GM19397 (cell line): ENCODE data around the gene TAT.
"Not testable (repeated sequence)": the region's sequence is repeated elsewhere in the genome, so short reads cannot be mapped to it uniquely, and the experiment has no call there.

Experiments used
- ATAC-seq: cut with Tn5 transposase; IDR thresholded peaks from one replicate; pipeline ENCODE4 v1.9.1; 2021; ENCODE audit warnings: mild to moderate bottlenecking, moderate library complexity; ENCODE audit not compliant: unreplicated experiment

The TAT gene

GRCh38 chr16:71585318-71585703 is 8.4 kb upstream of the TAT start:
- no peak for ATAC-seq

GRCh38 chr16:71584543-71585317 is 7.8 kb upstream of the TAT start:
- no peak for ATAC-seq

DNA sequence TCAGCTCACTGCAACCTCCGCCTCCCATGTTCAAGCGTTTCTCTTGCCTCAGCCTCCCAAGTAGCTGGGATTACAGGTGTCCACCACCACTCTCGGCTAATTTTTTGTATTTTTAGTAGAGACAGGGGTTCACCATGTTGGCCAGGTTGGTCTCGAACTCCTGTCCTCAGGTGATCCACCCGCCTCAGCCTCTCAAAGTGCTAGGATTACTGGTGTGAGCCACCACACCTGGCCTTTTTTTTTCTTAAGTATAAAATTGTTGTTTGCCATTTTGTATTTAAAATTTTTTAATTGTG is 5.6 kb upstream of the TAT start:
- not testable (repeated sequence) for ATAC-seq

GRCh38 chr16:71574702-71575101 is 2.2 kb downstream of the TAT start:
- no peak for ATAC-seq

- ATAC-seq = no peak
Observed at GRCh38 chr16:71573387-71574094, 3.4 kb downstream of the TAT start.

DNA sequence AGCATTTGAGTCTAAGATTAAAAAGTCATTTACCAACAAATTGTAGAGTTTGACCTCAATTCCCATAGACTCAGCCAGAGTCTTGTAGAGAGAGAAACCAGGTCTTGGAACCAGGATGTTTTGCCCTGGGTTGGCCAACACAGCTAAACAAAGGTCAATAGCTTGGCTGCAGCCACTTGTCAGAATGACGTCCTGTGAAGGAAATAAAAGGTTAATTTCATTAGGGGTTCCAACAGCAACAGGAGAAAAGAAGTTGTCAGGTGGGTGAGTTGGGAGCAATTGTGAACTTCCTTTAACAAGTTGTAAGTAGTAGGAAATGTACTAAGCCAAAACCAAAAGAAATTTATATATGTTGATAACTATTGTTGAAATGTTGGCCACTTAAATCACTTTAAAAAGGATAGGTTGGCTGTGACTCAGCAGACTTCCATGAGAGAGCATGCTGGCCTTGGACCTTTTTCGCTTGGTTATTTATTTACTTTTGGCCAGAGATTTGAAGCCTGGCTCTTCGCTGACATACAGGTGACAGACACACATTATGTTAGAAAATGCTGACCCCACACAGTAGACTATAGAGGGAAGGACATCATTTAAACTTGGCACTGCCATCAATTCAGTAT is 4.3 kb downstream of the TAT start:
- no peak for ATAC-seq

- no peak for ATAC-seq
Observed at GRCh38 chr16:71570144-71570543, 6.7 kb downstream of the TAT start.

DNA sequence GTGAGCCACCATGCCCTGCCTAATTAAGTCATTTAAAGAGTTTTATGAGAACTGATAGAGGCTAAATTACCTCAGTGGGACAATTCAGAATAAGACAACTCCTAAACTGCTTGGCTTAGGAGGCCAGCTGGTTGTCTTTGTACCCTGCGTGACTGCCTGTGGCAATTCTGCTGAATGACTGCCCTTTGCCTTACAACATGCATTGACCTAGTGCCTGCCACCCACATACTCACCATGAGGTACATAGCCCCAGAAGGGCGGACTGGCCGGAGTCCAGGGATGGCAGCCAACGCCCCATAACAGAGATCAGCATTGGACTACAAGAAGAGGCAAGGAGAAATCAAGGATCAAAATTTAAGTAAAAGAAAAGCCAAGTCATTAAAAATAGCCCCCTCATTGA is 7.3 kb downstream of the TAT start:
- ATAC-seq = no peak

DNA sequence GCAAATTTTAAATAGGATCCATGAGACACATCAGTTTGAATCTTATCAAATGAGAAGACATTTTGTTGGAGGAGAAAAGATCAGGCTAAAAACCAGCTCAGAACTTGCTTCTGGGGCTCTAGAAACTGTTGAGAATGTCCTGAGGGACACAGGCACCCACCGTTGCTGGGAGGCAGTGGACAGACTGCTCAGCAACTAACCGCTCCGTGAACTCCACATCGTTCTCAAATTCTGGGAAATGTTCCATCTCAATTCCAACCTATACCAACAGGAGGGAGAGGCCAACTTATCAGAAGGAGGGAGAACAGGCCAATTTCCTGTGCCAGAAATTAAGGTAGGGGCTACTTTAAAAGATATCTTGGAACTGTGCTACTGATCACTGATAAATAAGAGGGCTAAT is 8.3 kb downstream of the TAT start:
- ATAC-seq = no peak

DNA sequence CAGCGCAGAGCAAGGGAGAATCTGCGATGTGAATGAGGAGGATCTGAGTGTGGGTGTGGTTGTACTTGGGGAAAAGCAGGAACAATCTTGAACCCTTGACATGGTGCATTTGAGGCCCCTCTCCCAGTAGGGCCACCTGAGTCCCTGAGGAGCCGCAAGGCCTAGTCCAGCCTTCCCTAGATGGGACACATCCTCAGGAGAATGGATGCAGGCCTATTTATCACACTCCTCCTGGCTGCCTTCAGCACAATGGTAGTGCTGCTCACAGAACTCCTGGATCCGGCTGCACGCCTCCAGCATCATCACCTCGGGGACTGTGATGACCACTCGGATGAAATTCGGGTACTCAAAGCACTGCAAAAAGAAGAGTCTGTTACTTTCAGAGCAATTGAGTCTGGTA is 9.0 kb downstream of the TAT start:
- no peak for ATAC-seq

GRCh38 chr16:71565812-71566700 is 10.8 kb downstream of the TAT start:
- no peak for ATAC-seq

DNA sequence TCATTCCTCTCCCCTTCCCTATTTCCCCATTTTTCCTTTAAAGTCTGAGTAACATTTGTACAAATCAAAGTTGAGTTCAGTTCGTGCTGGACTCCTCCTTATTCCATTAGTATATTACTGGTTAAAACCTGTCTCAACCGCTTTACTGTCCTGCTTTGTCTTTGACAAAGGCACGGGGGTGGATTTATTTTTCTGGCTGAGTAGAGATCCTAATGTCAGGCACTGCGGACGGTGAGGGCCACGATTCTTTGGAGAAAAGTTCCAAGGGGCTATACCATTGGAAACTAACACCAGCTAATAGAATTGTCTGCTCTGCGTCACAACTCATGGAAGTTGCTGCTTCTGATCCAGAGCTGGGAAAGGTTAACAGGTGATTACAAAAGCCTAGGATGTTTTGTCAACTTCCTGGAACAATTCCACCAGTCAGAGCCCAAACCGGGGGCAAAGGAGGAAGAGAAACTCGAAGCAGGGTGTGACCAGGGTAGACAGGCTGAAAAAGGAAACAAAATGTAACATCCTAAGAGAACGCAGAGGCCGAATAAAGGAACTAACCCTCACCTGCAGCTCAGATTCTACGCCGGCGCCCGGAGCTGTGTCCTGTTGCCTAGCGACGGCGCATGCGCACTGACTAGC is 12.4 kb downstream of the TAT start:
- peak; percentile 1 for ATAC-seq

DNA sequence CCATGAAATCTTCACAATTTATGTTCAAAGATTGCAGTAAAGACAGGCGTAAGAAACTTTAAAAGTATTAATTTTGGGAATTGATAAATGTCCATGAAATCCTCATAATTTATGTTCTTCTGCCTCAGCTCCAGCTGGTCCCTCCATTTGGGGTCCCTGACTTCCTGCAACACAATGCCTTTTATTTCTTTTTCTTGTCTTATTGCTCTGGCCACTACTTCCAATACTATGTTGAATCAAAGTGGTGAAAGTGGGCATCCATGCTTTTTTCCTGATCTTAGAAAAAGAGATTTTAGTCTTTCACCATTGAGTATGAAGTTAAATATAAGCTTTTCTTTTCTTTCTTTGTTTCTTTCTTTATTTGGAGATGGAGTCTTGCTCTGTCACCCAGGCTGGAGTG is 14.3 kb downstream of the TAT start:
- ATAC-seq = no peak

GRCh38 chr16:71561886-71562285 is 15.0 kb downstream of the TAT start:
- ATAC-seq = not testable (repeated sequence)

GRCh38 chr16:71559855-71560254 is 17.0 kb downstream of the TAT start:
- no peak for ATAC-seq

DNA sequence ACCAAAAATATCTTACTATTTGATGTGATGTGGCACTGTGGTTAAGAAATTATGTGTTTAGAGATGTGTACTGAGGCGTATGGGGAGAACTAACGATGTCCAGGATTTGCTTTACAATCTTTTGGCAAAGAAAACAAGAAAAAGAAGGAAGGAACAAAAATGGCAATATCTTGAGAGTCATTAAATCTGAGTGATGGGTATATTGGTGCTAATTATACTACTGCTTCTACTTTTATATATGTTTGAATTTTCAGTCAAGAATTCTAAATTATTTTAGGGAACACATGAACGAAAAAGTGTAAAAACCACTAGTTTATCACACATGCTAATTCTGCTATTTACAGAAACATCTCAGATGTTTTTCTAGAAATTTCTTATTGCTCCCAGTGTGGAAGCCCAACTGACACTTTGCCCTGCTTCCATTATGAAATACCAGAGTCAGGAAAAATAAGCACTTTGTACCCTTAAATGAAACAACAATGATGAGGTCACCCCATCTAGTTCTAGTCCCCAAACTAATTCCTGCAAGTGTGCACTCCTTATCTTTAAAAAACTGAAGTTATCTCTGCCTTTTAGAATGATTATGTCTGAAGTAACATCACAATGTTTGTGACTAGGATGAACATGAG is 18.8 kb downstream of the TAT start:
- no peak for ATAC-seq

DNA sequence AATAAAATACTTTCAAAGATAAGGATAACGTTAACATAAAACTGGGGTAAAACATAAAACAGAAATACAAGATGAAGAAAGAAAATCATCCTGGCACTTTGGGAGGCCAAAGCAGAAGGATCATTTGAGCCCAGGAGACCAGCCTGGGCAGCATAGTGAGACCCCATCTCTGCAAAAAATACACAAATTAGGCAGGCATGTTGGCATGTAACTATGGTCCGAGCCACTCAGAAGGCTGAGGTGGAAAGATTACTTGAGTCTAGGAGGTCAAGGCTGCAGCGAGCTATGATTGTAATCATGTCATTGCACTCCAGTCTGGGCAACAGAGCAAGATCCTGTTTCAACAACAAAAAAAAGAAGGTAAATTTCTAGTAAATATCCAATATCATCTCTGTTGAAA is 19.6 kb downstream of the TAT start:
- ATAC-seq = no peak

DNA sequence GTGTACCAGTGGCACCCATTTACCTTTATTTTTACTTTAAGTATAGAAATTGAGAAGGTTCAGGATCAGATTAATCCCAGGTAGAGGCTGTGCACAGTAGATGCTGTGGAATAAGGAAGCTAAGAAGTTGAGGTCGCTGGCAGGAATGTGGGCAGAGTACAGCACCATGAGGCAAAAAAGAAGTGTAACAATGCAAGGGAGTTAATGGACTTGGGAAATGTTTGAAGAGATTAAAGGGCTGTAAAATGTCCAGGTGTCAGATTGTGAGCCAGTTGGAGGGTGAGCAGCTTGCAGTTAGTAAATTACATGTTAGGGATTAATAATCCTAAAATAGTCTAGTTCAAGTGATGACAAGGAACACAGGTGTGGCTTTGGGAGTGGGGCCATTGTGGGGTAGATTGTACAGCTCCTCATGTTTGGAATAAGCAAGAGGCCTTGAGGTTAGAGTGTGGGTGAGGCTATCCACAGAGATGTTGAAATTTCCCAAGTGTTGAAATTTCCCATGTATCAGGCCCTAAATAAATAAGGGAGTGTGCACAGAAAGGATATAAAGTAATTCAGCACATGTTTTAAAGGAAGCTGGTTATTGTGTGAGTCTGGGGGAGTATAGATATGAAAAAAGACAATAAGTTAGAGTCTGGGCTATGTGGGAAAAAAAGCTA is 21.5 kb downstream of the TAT start:
- no peak for ATAC-seq

DNA sequence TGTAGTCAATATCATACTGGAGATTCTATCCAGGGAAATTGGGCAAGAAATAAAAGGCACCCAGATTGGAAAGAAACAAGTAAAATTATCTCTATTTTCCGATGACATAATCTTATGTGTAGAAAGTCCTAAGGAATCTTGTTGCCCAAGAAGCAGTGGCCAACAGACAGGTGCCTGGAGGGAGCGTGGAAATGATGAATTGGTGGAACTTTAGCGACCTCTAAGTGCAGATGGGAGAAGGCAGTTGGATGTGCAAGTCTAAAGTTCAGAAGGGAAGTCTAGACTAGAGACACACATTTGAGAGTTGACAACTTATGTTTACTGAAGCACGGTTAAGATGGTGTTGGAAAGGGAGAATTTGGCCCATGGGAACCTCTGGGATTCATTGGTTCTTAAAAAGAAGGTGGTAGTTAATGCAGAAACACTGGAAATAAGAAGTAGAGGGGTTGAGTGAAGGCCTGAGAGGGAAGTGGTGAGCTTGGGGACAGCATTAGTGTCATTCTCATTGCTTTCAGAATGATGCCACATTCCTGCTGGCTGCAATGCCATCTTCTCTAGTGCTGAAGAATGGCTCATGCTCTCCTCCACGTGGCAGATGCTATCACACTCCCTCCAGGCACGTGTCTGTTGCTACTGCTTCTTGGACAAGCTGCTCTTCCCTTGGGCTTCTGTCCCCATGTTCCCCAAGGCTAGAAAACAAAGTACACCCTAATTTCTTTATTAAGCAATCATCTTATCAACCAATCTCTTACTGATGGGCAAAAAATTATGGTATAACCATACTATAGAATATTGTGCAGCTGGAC is 24.0 kb downstream of the TAT start:
- ATAC-seq = no peak
